ENCODE measurements around the gene MYO1E. TPM values are rescaled to one million over a fixed set of nuclear protein-coding genes. Genes with fewer than 3 reads are reported as not detected.

Gene MYO1E
- polyA plus RNA-seq, 1 donor from 2014 or later = 0.38 TPM

GRCh38 chr15:59245559-59245958, 127.1 kb downstream of the MYO1E start:
- Histone ChIP-seq H3K27me3 (ENCODE audit: insufficient read depth, low read depth, low read length) (no peaks in the 10 kb centered on the region), H3K79me2 (replicated peaks; ENCODE audit: insufficient read depth, low read length) (no peaks in the 10 kb centered on the region), H3F3A (ENCODE audit: insufficient read depth, low read length, poor library complexity, severe bottlenecking) (no peaks in the 10 kb centered on the region), H3K4me3 (ENCODE audit: low read length) (no peak overlapping the region), H3K27ac (ENCODE audit: low read length) (no peak overlapping the region), H3K4me2 (ENCODE audit: low read length) (no peak overlapping the region), H3K9me2 (ENCODE audit: insufficient read depth, low read length) (no peaks in the 10 kb centered on the region), H3K9ac (ENCODE audit: low read length) (no peak overlapping the region), H3K9me3 (ENCODE audit: low read length) (no peaks in the 10 kb centered on the region), H4K20me1 (ENCODE audit: insufficient read depth) (no peaks in the 10 kb centered on the region), H2AFZ (ENCODE audit: low read depth, low read length) (no peak overlapping the region), H3K36me3 (ENCODE audit: insufficient read depth, low read length) (no peaks in the 10 kb centered on the region)
- TF ChIP-seq RAD21 (conservative IDR thresholded peaks at IDR 0.05) = no peak
- TF ChIP-seq POLR2AphosphoS5 (IDR thresholded peaks at IDR 0.05) = no peak

DNA sequence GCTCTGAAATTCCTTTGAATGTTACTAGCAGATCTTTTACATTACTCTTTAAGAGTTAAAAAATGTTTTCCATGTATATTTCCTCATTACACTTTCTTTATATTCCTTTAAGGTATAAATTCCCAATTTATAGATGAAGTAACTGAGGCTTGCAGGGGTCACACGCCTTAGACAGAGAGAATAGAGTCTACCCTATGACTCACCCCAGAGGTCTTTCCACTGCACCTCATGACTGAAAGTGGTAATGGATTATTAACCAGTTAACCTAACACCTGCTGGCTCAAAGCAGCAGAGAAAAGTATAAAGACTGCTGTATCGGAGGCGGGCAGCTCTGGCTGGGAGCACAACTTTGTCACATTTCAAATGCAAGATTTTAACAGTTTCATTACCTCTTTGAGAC, 128.3 kb downstream of the MYO1E start:
- no peaks in the 10 kb centered on the region for H3K9me2 ChIP-seq (ENCODE audit: insufficient read depth, low read length)

More for the DNA sequence above, 128.3 kb downstream of the MYO1E start:
- H2AFZ ChIP-seq (ENCODE audit: low read depth, low read length) = no peak overlapping the region
- TF ChIP-seq EZH2 (IDR thresholded peaks at IDR 0.05; ENCODE audit: borderline replicate concordance, insufficient read depth, low read length, poor library complexity, severe bottlenecking) = no peak
- no peak for TF ChIP-seq TAF1 (IDR thresholded peaks at IDR 0.05; ENCODE audit: low read depth)
- no peak for TF ChIP-seq CTCF (IDR thresholded peaks at IDR 0.05; ENCODE audit: poor library complexity, severe bottlenecking)
- TF ChIP-seq EP300 (conservative IDR thresholded peaks at IDR 0.05; ENCODE audit: poor library complexity, severe bottlenecking) = no peak
- no peak for TF ChIP-seq SMC3 (conservative IDR thresholded peaks at IDR 0.05; ENCODE audit: poor library complexity)
- TF ChIP-seq, protein P1, sequence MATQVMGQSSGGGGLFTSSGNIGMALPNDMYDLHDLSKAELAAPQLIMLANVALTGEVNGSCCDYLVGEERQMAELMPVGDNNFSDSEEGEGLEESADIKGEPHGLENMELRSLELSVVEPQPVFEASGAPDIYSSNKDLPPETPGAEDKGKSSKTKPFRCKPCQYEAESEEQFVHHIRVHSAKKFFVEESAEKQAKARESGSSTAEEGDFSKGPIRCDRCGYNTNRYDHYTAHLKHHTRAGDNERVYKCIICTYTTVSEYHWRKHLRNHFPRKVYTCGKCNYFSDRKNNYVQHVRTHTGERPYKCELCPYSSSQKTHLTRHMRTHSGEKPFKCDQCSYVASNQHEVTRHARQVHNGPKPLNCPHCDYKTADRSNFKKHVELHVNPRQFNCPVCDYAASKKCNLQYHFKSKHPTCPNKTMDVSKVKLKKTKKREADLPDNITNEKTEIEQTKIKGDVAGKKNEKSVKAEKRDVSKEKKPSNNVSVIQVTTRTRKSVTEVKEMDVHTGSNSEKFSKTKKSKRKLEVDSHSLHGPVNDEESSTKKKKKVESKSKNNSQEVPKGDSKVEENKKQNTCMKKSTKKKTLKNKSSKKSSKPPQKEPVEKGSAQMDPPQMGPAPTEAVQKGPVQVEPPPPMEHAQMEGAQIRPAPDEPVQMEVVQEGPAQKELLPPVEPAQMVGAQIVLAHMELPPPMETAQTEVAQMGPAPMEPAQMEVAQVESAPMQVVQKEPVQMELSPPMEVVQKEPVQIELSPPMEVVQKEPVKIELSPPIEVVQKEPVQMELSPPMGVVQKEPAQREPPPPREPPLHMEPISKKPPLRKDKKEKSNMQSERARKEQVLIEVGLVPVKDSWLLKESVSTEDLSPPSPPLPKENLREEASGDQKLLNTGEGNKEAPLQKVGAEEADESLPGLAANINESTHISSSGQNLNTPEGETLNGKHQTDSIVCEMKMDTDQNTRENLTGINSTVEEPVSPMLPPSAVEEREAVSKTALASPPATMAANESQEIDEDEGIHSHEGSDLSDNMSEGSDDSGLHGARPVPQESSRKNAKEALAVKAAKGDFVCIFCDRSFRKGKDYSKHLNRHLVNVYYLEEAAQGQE (IDR thresholded peaks at IDR 0.05; ENCODE audit: borderline replicate concordance) = no peak
- TF ChIP-seq POLR2AphosphoS5 (IDR thresholded peaks at IDR 0.05) = no peak
- no peak for TF ChIP-seq RAD21 (conservative IDR thresholded peaks at IDR 0.05)
- no peaks in the 10 kb centered on the region for H3K36me3 ChIP-seq (ENCODE audit: insufficient read depth, low read length)
- H4K20me1 ChIP-seq (ENCODE audit: insufficient read depth) = no peaks in the 10 kb centered on the region
- H3K4me3 ChIP-seq (ENCODE audit: low read length) = no peak overlapping the region
- no peak overlapping the region for H3K27ac ChIP-seq (ENCODE audit: low read length)
- no peaks in the 10 kb centered on the region for H3K79me2 ChIP-seq (replicated peaks; ENCODE audit: insufficient read depth, low read length)
- H3K4me2 ChIP-seq (ENCODE audit: low read length) = no peak overlapping the region
- no peaks in the 10 kb centered on the region for H3K27me3 ChIP-seq (ENCODE audit: insufficient read depth, low read depth, low read length)
- H3K9ac ChIP-seq (ENCODE audit: low read length) = no peak overlapping the region
- no peaks in the 10 kb centered on the region for H3K9me3 ChIP-seq (ENCODE audit: low read length)
- no peaks in the 10 kb centered on the region for H3F3A ChIP-seq (ENCODE audit: insufficient read depth, low read length, poor library complexity, severe bottlenecking)
